GM18870 (cell line): ENCODE data around the gene GALNT13.

Experiments used
- ATAC-seq: cut with Tn5 transposase; IDR thresholded peaks from one replicate; pipeline ENCODE4 v1.9.1; 2021; ENCODE audit warnings: moderate library complexity; ENCODE audit not compliant: unreplicated experiment

GALNT13 gene

GRCh38 chr2:154289870-154290269 lies 418.1 kb downstream of the GALNT13 start:
- no peak for ATAC-seq

- ATAC-seq, result no peak
Measured at GRCh38 chr2:154291511-154291910, 419.8 kb downstream of the GALNT13 start.

GRCh38 chr2:154291927-154292326 lies 420.2 kb downstream of the GALNT13 start:
- ATAC-seq, result no peak

- ATAC-seq, result no peak
Measured at GRCh38 chr2:154293864-154294263, 422.1 kb downstream of the GALNT13 start.

GRCh38 chr2:154306266-154306970 lies 434.7 kb downstream of the GALNT13 start:
- ATAC-seq, result no peak

- ATAC-seq, result no peak
Measured at GRCh38 chr2:154307007-154307406, 435.3 kb downstream of the GALNT13 start.

GRCh38 chr2:154324601-154325000 lies 452.9 kb downstream of the GALNT13 start:
- ATAC-seq, result no peak

- no peak for ATAC-seq
Measured at GRCh38 chr2:154329510-154329909, 457.8 kb downstream of the GALNT13 start.

- no peak for ATAC-seq
Measured at GRCh38 chr2:154331784-154332183, 460.1 kb downstream of the GALNT13 start.

- ATAC-seq, result no peak
Measured at GRCh38 chr2:154336201-154336600, 464.5 kb downstream of the GALNT13 start.

GRCh38 chr2:154338352-154338967 lies 466.7 kb downstream of the GALNT13 start:
- no peak for ATAC-seq

- no peak for ATAC-seq
Measured at GRCh38 chr2:154343282-154343681, 471.6 kb downstream of the GALNT13 start.

GRCh38 chr2:154350911-154351310 lies 479.2 kb downstream of the GALNT13 start:
- ATAC-seq, result no peak

GRCh38 chr2:154361276-154361675 lies 489.6 kb downstream of the GALNT13 start:
- no peak for ATAC-seq

- no peak for ATAC-seq
Measured at GRCh38 chr2:154368153-154368552, 496.4 kb downstream of the GALNT13 start.

GRCh38 chr2:154370873-154371272 lies 499.2 kb downstream of the GALNT13 start:
- no peak for ATAC-seq

GRCh38 chr2:154374416-154374815 lies 502.7 kb downstream of the GALNT13 start:
- no peak for ATAC-seq

- ATAC-seq, result no peak
Measured at GRCh38 chr2:154375579-154375931, 503.8 kb downstream of the GALNT13 start.

GRCh38 chr2:154381931-154382794 lies 510.4 kb downstream of the GALNT13 start:
- ATAC-seq, result no peak

GRCh38 chr2:154386186-154386585 lies 514.5 kb downstream of the GALNT13 start:
- no peak for ATAC-seq

GRCh38 chr2:154391051-154391450 lies 519.3 kb downstream of the GALNT13 start:
- ATAC-seq, result no peak

- ATAC-seq, result peak; percentile 95
Measured at GRCh38 chr2:154392256-154392655, 520.5 kb downstream of the GALNT13 start.
